ENCODE measurements around the gene SLC5A9. TPM values are rescaled to one million over a fixed set of nuclear protein-coding genes. Genes with fewer than 3 reads are reported as not detected.

Gene SLC5A9
- total and polyA plus RNA-seq, 9 of the 15 experiments (the other 6 are each of a cell fraction or from before 2014, with no cell fraction given), result not detected

GRCh38 chr1:48215889-48216288 is 6.6 kb upstream of the SLC5A9 start:
- intact Hi-C loops (cut with micrococcal nuclease), result no loop called here

GRCh38 chr1:48216313-48216712 is 6.2 kb upstream of the SLC5A9 start:
- no peak for FAIRE-seq
- TF ChIP-seq KLF10 (CRISPR knock-in tag; IDR thresholded peaks at IDR 0.05) (no peak), THAP7 (CRISPR knock-in tag; IDR thresholded peaks at IDR 0.05) (no peak), ZNF407 (IDR thresholded peaks at IDR 0.05; ENCODE audit: low read depth) (no peak), CHD4 (IDR thresholded peaks at IDR 0.05; ENCODE audit: insufficient read depth, insufficient replicate concordance, low read depth, low read length, poor library complexity, severe bottlenecking) (no peak), ETV6 (IDR thresholded peaks at IDR 0.05; ENCODE audit: borderline replicate concordance in 1 of 2, low read depth in 2 of 2, low read length in 1 of 2) (no peak), ETV6 (CRISPR knock-in tag; IDR thresholded peaks at IDR 0.05; ENCODE audit: borderline replicate concordance) (no peak)

More at GRCh38 chr1:48215889-48216288, 6.6 kb upstream of the SLC5A9 start:
- Histone ChIP-seq H2AFZ (ENCODE audit: low read depth, low read length) (no peak overlapping the region), H3K4me3 (no peak overlapping the region), H3K9me1 (ENCODE audit: control insufficient read depth, insufficient read depth, low read length) (no peaks in the 10 kb centered on the region), H3K27me3 (ENCODE audit: control insufficient read depth in 2 of 2, insufficient read depth in 2 of 2, low read length in 2 of 2) (peaks cover 0 to 6% of the 10 kb centered on the region in 2 experiments; a peak in 2 of 5 replicates), H3K36me3 (ENCODE audit: control insufficient read depth, insufficient read depth, low read length) (no peaks in the 10 kb centered on the region), H4K20me1 (replicated peaks; ENCODE audit: control insufficient read depth, insufficient read depth, low read length) (no peaks in the 10 kb centered on the region), H3K4me2 (ENCODE audit: insufficient read depth, low read length) (no peak overlapping the region), H3K4me1 (replicated peaks in 1 of 2; ENCODE audit: control insufficient read depth in 2 of 2, insufficient read depth in 2 of 2, low read length in 2 of 2) (no peaks in the 10 kb centered on the region), H3K9ac (ENCODE audit: insufficient read depth in 1 of 2, low read depth in 2 of 2, low read length in 2 of 2) (no peak overlapping the region), H3K9me3 (replicated peaks; ENCODE audit: control insufficient read depth, insufficient read depth, low read depth, low read length) (no peaks in the 10 kb centered on the region), H3K79me2 (ENCODE audit: control insufficient read depth, insufficient read depth, low read length) (no peaks in the 10 kb centered on the region), H3K27ac (ENCODE audit: extremely low read depth, low read depth, low read length) (no peak overlapping the region)
- DNase-seq (ENCODE audit: extremely low read depth in 1 of 4, low spot score in 3 of 4), result no peak
- FAIRE-seq, result no peak
- no peak for ATAC-seq
- ChIA-PET CTCF (ENCODE audit: low intra/inter-chr PET ratio) (no interaction called here), POLR2A (no interaction called here)
- no TSS peak for BruUV-seq (replicated peaks)
- WGBS (ENCODE audit: insufficient coverage, low coverage, missing lambda C conversion rate), result 0% methylated on average over 2 of the region's 2 CpGs
- TF ChIP-seq CBX2 (IDR thresholded peaks at IDR 0.05; ENCODE audit: insufficient read depth, low read length, poor library complexity, severe bottlenecking) (no peak), EHMT2 (IDR thresholded peaks at IDR 0.05) (no peak)
- in situ Hi-C loops (cut with MboI), result loop anchor here (25.0 kb wide), 1 partner anchor 454 kb away; no protein-coding TSS in a partner anchor

More at GRCh38 chr1:48216313-48216712, 6.2 kb upstream of the SLC5A9 start:
- BruUV-seq (replicated peaks), result no TSS peak
- Histone ChIP-seq H3K4me1 (replicated peaks in 1 of 2; ENCODE audit: control insufficient read depth in 2 of 2, insufficient read depth in 2 of 2, low read length in 2 of 2) (no peaks in the 10 kb centered on the region), H3K27me3 (ENCODE audit: control insufficient read depth in 2 of 2, insufficient read depth in 2 of 2, low read length in 2 of 2) (peaks cover 0 to 6% of the 10 kb centered on the region in 2 experiments; a peak in 2 of 5 replicates), H2AFZ (ENCODE audit: low read depth, low read length) (no peak overlapping the region), H3K36me3 (ENCODE audit: control insufficient read depth, insufficient read depth, low read length) (no peaks in the 10 kb centered on the region), H4K20me1 (replicated peaks; ENCODE audit: control insufficient read depth, insufficient read depth, low read length) (no peaks in the 10 kb centered on the region), H3K4me2 (ENCODE audit: insufficient read depth, low read length) (no peak overlapping the region), H3K4me3 (no peak overlapping the region), H3K9ac (ENCODE audit: insufficient read depth in 1 of 2, low read depth in 2 of 2, low read length in 2 of 2) (no peak overlapping the region), H3K9me3 (replicated peaks; ENCODE audit: control insufficient read depth, insufficient read depth, low read depth, low read length) (no peaks in the 10 kb centered on the region), H3K79me2 (ENCODE audit: control insufficient read depth, insufficient read depth, low read length) (no peaks in the 10 kb centered on the region), H3K27ac (ENCODE audit: extremely low read depth, low read depth, low read length) (no peak overlapping the region), H3K9me1 (ENCODE audit: control insufficient read depth, insufficient read depth, low read length) (no peaks in the 10 kb centered on the region)
- DNase-seq (ENCODE audit: extremely low read depth in 1 of 4, low spot score in 3 of 4) (no peak), ATAC-seq (no peak)
- intact Hi-C loops (cut with micrococcal nuclease), result no loop called here
- in situ Hi-C loops (cut with MboI), result loop anchor here (25.0 kb wide), 1 partner anchor 454 kb away; no protein-coding TSS in a partner anchor
- POLR2A ChIA-PET, result no interaction called here
- 0% methylated on average over 2 of the region's 2 CpGs for WGBS (ENCODE audit: insufficient coverage, low coverage, missing lambda C conversion rate)
- CTCF ChIA-PET (ENCODE audit: low intra/inter-chr PET ratio), result no interaction called here
